IMR-90 (cell line): ENCODE measurements around the gene TVP23B.
"Not testable (repeated sequence)": the region's sequence is repeated elsewhere in the genome, so short reads cannot be mapped to it uniquely, and the experiment has no call there.

Experiments
- CTCF ChIP-seq: conservative IDR thresholded peaks from 2 replicates; pipeline ENCODE4 v1.5.1; 2012; ENCODE audit warnings: mild to moderate bottlenecking, low read depth, low read length, improper control_type of control experiment
- FOS ChIP-seq: fragments of 150-350 bp; IDR thresholded peaks from 2 replicates; pipeline ENCODE4 v1.6.1; 2016; ENCODE audit warnings: low read depth, low read length
- RAD21 ChIP-seq: IDR thresholded peaks from 2 replicates; pipeline ENCODE4 v1.6.1; 2012; ENCODE audit warnings: low read length, improper control_type of control experiment

GRCh38 chr17:18755969-18756368 lies 25.0 kb upstream of the TVP23B start:
- not testable (repeated sequence) for TF ChIP-seq CTCF, RAD21, FOS
